HG03139 (cell line): Measurements from ENCODE around the gene CD300LB.
"Not testable (repeated sequence)": the region's sequence is repeated elsewhere in the genome, so short reads cannot be mapped to it uniquely, and the experiment has no call there.

ENCODE experiments used
- ATAC-seq: cut with Tn5 transposase; IDR thresholded peaks from one replicate; pipeline ENCODE4 v1.9.1; 2021; ENCODE audit not compliant: unreplicated experiment

The CD300LB gene

GRCh38 chr17:74531231-74531761 lies at the start of gene CD300LB:
Gene CD300LB (minus strand): TSS chr17:74531475. CDS start chr17:74531350, 125 bp downstream.
- no peak for ATAC-seq

GRCh38 chr17:74579900-74580299 lies 48.6 kb upstream of the CD300LB start:
- ATAC-seq = no peak

- no peak for ATAC-seq
Observed at GRCh38 chr17:74578979-74579378, 47.7 kb upstream of the CD300LB start.

GRCh38 chr17:74574489-74575142 lies 43.3 kb upstream of the CD300LB start:
- ATAC-seq = no peak

- not testable (repeated sequence) for ATAC-seq
Observed at GRCh38 chr17:74573635-74574034, 42.4 kb upstream of the CD300LB start.

GRCh38 chr17:74573169-74573568 lies 41.9 kb upstream of the CD300LB start:
- ATAC-seq = no peak

- ATAC-seq = no peak
Observed at GRCh38 chr17:74571621-74572270, 40.5 kb upstream of the CD300LB start.

- ATAC-seq = no peak
Observed at GRCh38 chr17:74569020-74570003, 38.0 kb upstream of the CD300LB start.

GRCh38 chr17:74568106-74568873 lies 37.0 kb upstream of the CD300LB start:
- ATAC-seq = no peak

GRCh38 chr17:74567397-74567796 lies 36.1 kb upstream of the CD300LB start, which contains the start of gene CD300H:
Gene CD300H (minus strand): TSS chr17:74567509.
- ATAC-seq = no peak

GRCh38 chr17:74566132-74566753 lies 35.0 kb upstream of the CD300LB start:
- no peak for ATAC-seq

- no peak for ATAC-seq
Observed at GRCh38 chr17:74565126-74565525, 33.9 kb upstream of the CD300LB start.

- ATAC-seq = no peak
Observed at GRCh38 chr17:74563358-74563757, 32.1 kb upstream of the CD300LB start.

- ATAC-seq = no peak
Observed at GRCh38 chr17:74561586-74561985, 30.3 kb upstream of the CD300LB start.

GRCh38 chr17:74558882-74559519 lies 27.7 kb upstream of the CD300LB start:
- no peak for ATAC-seq

GRCh38 chr17:74558402-74558801 lies 27.1 kb upstream of the CD300LB start:
- not testable (repeated sequence) for ATAC-seq

- ATAC-seq = no peak
Observed at GRCh38 chr17:74555427-74555940, 24.2 kb upstream of the CD300LB start.

- no peak for ATAC-seq
Observed at GRCh38 chr17:74554909-74555308, 23.6 kb upstream of the CD300LB start.

- ATAC-seq = no peak
Observed at GRCh38 chr17:74552037-74552436, 20.8 kb upstream of the CD300LB start.
